Measurements from ENCODE around the gene MGAT4B.
A peak's percentile ranks its signal among the peaks of the same experiment; 100 is the strongest.

Gene MGAT4B

DNA sequence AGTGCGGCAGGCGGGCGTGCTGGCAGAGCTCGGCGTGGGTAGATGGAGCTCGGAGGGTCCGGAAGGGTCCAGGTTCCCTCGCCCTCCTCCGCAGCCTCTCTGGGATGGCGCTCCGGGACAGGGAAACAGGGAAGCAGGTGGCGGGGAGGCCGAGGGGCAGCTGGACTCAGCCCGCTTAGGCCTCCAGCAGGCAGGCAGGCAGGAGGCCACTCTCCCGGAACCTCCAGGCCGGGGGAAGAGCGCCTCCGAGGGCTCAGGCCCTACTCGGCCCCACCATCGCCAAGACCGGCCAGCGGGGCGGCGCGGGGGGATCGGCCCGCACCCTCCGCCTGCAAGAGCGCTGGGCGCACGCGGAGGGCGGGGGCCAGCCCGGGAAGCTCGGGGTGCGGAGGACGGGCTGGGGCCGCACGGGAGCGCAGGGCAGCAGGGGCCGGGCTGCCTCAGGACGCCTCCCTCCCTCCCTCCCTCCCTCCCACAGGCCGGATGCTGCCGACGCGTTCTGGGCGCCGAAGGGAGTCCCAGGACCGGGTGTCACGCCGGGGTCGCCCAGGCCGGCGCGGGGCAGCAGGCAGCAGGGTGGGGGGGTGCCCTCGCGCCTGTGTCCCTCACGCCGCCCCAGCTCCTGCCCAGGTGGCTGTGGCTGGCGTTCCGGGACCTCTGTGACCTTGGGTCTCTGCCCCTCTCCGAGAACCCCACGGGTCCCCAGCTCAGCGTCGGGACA is 977 bp downstream of the MGAT4B start:
- FAIRE-seq = no peak

DNA sequence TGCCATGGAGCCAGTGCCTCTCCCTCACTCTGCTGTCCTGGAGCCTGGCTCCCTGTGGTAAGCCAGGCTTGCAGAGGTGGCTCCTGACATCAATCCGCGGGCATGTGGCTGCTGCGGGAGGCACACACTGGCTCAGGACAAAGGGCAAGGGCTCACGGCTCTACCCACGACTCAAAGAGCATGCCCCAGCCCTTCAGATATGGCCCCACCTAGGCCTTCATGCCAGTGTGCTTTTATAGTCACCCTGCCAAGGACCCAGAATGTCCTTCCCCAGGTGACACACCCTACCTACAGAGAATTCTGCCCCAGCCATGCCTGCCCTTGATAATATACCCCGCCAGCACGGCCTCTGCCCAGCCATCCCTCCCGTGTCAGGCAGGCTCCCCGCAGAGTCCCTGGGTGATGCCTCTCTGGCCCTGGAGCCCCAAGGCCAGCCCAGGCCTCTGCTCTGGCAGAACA is 1.6 kb downstream of the MGAT4B start:
- FAIRE-seq = no peak

- no peak for FAIRE-seq
Measured at GRCh38 chr5:179804555-179804947, 2.1 kb downstream of the MGAT4B start.

DNA sequence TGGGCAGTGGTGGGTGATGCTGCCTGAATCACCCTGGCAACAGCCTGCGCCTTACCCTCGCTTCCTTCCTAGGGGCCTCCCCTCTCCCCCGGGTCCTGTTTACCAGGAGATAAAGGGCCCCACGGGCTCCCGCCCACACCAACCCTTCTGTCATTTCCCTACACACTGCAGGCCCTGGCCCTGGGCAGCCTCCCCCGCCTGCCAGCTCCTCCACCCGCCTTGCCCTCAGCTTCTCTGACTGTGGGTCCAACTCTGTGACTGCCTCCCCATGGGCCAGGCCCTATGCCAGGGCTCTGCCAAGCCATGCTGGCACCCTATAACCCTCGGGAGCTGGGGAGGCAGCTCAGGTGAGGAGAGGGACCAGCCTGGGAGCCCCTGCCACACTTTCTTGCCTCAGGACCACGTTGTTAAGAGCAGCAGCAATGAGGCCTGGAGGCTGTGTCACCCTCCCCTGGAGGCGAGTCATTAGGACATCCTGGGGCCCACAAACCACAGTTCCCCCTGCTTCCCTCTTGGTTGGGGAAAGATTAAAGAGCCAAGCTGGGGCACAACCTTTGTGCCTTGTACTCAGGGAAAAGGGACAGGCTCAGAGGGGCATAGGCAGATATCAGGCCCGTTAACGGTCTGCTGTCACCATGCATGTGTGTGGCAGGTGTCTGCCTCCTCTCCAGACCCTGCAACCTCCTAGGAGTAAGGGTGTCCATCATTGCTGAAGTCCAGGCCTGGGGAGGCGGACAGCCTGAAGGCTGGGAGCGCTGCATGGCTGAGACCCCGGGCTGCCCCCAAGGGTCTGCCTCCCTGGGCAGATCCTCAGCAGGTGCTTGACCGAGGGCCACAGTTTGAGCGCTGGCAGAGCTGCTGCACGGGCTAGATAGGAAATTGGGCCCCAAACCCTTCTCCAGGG is 2.8 kb downstream of the MGAT4B start:
- FAIRE-seq = no peak

DNA sequence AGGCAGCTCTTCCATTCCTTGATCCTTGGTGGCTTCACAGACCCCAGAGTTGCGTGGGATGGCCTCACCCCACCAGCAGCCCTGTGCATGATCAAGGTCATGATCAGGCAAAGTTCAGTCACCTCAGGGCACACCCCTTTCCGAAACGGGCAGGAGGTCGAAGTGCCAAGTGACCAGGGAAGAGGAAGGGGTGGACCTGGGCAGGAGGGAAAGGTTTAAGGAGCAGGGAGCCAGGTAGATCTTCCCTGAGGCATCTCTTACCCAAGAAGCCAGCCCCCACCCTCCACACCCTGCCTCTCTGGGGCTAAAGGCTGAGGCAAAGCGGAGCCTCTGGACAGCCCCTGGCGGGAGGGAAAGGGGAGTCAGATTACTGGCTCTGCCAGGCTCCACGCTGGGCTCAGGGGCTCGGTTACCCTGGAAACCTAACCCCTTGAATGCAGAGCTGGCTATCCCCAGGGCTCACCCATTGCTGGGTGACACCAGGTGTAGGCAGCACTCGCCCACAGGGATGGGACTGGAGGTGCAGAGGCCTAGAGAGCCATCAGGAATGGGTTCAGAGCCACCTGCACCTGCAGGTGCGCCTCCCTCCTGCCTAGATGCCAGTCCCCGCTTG is 3.6 kb downstream of the MGAT4B start:
- FAIRE-seq = no peak

DNA sequence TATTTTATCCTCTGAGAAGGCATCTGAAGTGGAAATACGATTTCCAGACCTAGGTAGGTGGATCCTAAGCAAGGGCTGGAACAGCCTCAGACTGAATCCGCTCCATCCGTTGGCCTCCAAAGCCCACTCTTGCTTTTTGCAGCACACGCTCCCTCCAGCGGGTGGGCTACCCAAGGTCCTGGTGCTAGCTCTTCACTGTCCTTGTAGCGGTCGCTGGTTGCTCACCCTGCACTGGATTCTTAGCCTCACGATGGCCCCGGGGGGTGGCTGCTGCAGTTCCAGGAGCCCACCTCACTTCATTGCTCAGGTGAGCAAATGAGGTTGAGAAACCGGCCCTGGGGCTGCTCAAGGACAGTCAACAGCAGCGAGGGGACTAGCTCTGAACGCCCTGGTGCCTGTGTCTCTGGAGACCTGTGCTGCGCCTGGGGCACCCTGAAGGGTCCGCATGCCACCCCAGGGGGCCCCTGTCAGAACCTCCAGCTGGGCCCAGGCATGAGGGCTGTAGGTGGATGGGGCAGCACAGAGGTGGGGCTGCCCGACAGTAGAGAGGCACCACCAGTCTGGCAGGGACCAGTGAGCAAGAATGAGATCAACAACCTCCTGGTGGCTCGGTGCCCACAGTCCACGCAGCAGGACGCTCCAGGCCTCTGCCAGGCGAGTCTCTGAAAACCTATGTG is 4.3 kb downstream of the MGAT4B start:
- FAIRE-seq = no peak

- no peak for FAIRE-seq
Measured at GRCh38 chr5:179801304-179802206, 5.1 kb downstream of the MGAT4B start.

DNA sequence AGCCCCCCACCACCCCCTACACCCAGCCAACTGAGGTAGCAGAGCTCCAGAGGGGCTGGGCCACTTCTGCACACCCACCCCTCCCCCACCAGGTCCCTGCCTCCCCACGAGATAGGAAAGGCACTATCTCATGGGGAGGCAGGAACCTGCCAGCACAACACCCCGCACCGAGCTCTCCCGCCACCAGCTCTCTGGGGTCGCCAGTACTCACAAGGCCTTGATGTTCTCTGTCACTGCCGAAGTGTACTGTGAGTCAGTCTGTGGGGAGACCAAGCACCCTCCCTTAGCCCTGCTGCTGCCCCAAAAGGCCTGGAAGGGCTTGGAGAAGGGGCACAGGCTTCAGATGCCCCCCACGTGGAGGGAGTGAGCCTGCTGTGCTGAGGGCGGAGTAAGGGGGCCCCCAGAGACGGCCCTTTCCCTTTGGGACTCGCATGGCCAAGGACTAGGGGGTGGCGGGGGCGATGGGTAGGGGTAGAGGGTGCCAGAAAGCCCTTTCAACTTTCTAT is 5.9 kb downstream of the MGAT4B start:
- FAIRE-seq = no peak

DNA sequence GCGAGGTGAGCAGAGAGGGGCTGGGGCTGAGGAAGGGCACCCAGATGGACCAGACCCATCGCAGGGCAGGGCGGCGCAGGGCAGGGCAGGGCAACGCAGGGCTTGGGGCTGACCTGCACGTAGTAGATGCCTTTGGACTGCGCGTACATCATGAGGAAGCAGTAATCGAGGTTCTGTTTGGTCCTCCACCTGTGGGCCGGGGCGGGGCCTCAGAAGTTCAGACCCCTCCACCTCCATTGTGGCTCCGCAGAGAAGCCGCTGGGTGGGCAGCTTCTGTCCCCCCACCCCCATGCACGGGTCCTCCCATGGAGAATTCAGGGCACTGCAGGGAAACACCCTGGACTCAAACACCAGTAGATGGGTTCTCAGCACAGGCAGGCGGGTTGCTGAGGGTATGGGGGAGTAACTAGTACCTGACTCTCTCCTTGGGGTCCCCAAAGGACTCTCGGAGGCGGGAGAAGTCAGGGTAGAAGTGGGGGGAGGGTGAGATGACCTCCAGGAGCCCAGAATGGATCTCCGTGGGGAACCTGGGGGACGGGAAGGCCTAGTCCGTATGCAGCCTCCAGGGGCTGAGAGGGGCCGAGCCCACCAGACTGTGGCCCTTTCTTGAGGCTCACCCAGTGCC is 6.5 kb downstream of the MGAT4B start:
- no peak for FAIRE-seq

GRCh38 chr5:179799644-179799973 is 7.1 kb downstream of the MGAT4B start:
- no peak for FAIRE-seq

DNA sequence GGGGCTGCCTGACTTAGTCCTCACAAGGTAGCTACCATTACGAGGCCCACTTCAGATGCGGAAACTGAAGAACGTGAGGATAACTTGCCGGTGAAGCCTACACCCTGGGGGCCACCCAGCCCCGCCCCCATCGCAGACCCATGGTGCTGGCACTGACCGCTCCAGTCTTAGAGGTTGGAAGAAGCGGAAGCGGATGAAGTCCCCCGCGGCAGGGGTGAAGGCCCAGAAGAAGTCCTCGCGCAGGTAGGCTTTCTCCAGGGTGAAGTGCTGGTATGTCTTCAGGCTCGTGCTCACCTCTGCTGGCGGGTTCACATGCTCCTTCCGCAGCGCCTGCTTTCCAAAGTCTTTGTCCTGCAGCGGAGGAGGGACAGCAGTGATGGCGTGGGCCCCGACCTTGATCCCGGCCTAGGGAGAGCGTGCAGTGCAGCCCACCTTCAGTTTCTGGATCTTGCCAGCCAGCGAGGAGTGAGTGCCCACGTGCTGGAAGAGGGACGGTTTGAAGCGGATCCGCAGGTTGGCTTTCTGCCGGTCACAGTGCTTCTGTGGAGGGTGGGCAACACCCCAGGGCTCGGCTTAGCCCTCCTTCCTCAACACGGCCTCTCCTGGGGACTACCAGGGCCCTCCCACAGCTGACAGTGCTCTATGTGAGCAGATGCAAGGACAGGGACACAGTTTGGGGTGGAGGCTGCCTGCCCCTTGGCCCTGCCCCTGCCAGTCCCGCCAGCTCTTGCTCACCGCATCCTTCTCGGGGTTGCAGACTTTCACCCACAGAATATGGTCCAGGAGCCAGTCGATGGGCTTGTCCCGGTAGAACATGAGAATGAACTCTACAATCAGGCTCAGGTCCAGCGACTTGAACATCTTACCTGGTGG is 7.7 kb downstream of the MGAT4B start:
- FAIRE-seq = no peak

- no peak for FAIRE-seq
Measured at GRCh38 chr5:179798144-179798770, 8.4 kb downstream of the MGAT4B start.

GRCh38 chr5:179797741-179798140 is 8.9 kb downstream of the MGAT4B start:
- no peak for FAIRE-seq

DNA sequence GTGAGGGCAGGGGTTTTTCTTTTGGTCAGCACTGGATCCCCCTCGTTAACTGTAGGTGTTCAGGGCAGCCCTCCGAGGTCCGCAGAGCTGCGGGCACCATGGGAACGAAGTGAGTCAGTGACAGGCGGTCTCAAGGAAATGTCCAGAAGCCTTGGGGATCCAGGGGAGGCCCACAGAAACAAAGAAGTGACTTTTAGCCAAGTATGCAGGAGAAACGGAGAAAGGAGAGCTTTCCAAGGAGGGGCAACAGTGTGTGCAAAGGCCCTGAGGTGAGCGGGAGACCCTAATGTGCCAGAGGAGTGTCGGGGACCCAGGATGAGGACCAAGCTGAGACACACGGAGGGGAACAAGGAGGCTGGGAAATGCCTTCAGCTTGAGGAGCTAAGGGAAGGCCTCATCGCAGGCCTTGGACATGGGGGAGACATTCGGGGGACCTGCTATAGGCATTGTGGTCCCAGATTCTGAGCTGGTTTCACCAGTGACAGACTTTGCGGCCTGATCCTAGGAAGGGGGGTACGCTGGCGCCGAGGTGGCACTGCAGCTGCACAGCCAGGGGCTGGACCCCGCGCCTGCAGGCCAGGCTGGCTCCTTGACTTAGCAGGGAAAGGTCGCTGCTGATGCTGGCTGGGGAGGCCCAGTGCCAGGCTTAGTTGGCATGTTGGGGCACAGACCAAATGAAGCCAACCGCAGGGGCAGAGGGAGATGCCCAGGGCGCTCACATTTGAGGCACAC is 9.6 kb downstream of the MGAT4B start:
- no peak for FAIRE-seq

DNA sequence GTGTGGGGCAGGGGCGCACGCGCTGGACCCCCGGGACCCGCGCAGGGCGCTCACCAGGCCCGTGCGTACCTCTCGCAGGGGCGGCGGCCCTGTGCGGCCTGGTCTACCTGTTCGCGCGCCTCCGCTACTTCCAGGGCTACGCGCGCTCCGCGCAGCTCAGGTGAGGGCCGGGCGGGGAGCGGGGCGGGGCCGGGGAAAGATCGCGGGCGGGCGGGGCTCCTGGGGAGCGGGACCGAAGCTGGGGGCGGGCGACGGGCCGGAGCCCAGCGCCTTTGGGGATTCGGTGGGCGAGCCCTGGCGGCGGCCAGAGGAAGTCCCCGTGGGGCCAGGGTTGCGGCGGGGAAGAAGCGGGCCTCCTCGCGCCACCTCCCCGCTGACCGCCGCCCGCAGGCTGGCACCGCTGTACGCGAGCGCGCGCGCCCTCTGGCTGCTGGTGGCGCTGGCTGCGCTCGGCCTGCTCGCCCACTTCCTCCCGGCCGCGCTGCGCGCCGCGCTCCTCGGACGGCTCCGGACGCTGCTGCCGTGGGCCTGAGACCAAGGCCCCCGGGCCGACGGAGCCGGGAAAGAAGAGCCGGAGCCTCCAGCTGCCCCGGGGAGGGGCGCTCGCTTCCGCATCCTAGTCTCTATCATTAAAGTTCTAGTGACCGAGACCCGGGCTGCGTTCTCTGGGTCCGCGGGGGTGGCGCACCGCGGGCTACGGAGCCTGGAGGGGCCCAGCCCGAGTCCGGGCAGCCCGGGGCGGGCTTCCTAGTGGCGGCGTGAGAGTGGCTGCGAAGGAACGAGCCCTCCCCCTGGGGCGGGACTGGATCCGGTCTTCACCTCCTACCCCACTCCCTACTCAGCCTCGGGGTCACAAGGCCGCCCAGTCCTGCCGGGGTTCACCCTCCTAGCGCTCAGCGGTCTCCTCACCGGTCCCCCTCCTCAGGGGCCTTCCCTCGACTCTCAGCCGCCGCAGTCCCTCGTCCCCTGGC is 10.5 kb downstream of the MGAT4B start:
- peak; percentile 31 for FAIRE-seq

GRCh38 chr5:179795049-179795862 is 11.4 kb downstream of the MGAT4B start:
- no peak for FAIRE-seq

DNA sequence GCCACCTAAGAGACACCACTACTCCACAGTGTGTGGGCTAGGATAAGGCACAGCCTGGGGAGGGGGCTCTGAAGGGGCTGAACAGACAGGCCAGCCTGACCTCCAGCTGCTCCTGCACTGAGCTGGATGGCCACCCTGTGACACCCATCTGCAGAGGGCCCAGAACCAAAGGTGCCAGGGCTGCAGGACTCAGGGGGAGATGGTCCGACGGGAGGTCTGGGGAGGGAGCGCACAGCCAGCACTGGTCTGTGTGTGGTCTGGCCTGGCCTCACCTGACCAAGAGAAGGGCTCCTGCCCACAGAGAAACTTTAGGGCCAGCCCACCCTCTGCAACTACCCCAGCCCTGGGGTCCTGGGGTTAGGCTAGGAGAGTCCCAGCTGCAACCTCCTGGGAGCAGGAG is 12.1 kb downstream of the MGAT4B start:
- FAIRE-seq = no peak
